Measurements from ENCODE around the gene PRKAR2B.
"Not testable (repeated sequence)": the region's sequence is repeated elsewhere in the genome, so short reads cannot be mapped to it uniquely, and the experiment has no call there.

PRKAR2B gene

DNA sequence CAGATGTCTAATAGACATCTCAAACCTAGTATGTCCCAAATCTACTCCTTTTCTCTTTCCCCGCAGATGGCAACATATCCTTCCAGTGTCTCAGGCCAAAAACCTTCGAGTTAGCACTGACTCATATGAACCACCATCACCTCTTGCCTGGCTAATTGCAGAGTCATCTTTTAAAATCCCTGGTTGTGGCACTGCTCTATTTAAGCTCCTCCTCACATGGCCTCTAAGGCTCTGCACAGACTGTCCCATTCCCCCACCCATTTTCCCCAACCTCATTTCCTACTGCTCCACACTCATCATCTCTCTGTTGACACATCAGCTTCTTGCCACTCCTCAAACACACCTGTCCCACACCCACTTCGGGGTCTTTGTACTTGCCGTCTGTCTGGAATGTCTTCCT lies 107.5 kb downstream of the PRKAR2B start:
- no peak overlapping the region for H3K4me3 ChIP-seq (ENCODE audit: low read length)
- no peak for TF ChIP-seq ZNF274 (IDR thresholded peaks at IDR 0.05; ENCODE audit: low read depth, low read length)

DNA sequence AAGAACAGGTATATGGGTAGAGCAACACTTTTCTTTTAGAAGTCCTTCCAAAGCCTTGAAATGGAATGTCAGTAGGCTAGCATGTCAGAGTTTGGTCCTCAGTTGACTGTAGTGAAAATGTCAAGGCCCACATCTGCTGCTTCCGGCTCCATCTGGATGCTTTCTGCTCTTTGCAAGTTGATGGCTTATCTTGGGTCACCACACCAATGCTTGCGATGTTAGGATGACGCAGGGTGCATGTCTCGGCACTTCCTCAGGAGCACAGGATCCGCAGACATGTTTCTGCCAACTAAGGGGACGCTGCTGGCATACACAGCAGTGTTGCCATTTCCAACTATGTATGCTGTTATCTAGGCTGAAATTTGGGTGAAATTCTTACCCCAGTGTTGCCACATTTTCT lies 110.3 kb downstream of the PRKAR2B start:
- H3K4me3 ChIP-seq (ENCODE audit: low read length) = no peak overlapping the region
- TF ChIP-seq ZNF274 (IDR thresholded peaks at IDR 0.05; ENCODE audit: low read depth, low read length) = no peak

DNA sequence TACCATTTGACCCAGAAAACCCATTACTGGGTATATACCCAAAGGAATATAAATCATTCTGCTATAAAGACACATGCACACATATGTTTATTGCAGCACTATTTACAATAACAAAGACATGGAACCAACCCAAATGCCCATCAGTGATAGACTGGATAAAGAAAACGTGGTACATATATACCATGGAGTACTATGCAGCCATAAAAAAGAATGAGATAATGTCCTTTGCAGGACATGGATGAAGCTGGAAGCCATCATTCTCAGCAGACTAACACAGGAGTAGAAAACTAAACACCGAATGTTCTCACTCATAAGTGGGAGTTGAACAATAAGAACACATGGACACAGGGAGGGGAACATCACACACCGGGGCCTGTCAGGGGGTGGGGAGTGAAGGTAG lies 111.2 kb downstream of the PRKAR2B start:
- not testable (repeated sequence) for H3K4me3 ChIP-seq (ENCODE audit: low read length)

DNA sequence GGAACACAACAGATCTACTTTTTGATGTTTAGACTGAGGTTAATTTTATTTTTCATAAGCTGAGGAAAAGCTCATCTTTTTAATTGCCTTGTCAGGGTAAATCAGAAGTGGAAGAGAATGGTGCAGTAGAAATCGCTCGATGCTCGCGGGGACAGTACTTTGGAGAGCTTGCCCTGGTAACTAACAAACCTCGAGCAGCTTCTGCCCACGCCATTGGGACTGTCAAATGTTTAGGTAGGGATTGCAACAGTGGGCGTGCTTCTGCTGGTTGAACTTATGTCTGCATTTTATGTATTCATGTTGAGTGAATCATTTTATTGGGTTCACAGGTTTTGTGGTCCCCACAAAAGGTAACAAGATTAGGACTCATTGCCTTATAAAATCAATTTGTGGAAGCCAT lies 112.6 kb downstream of the PRKAR2B start:
- no peak overlapping the region for H3K4me3 ChIP-seq (ENCODE audit: low read length)
- no peak for TF ChIP-seq ZNF274 (IDR thresholded peaks at IDR 0.05; ENCODE audit: low read depth, low read length)

DNA sequence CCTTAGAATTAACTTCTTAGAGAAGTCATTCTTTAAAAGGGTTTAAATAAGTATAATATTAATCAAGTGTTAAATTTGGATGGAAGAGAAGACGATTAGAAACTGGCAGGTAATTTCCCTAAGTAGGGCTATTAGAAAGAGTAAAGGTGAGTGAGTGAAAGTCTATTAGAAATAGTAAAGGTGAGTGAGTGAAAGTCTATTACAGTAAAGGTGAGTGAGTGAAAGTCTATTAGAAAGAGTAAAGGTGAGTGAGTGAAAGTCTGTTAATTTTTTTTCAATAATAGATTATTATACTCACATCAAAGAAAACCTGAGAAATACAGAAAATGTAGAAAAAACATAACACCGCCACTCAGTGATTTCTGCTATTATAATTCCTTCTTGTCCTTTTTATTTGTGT lies 113.5 kb downstream of the PRKAR2B start:
- no peak for TF ChIP-seq ZNF274 (IDR thresholded peaks at IDR 0.05; ENCODE audit: low read depth, low read length)
- H3K4me3 ChIP-seq (ENCODE audit: low read length) = no peak overlapping the region

DNA sequence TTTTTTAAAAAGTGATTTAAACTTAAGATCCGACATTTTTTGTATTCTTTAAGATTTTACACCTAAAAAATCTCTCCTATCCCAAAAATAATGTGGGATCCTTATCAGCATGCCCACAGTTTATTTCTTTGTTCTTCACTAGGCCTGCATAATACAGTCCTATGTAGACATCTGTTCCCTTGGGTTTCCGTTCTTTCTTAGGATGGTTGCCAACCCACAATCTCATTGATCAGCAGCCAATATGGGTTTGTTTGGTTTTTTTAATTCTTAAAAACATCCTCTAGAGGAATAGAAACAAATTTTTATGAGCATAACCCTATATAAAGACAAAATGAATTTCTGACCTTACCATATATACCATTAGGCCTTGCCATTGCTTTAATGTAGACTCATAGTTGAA lies 115.9 kb downstream of the PRKAR2B start:
- no peak overlapping the region for H3K4me3 ChIP-seq (ENCODE audit: low read length)
- TF ChIP-seq ZNF274 (IDR thresholded peaks at IDR 0.05; ENCODE audit: low read depth, low read length) = no peak

DNA sequence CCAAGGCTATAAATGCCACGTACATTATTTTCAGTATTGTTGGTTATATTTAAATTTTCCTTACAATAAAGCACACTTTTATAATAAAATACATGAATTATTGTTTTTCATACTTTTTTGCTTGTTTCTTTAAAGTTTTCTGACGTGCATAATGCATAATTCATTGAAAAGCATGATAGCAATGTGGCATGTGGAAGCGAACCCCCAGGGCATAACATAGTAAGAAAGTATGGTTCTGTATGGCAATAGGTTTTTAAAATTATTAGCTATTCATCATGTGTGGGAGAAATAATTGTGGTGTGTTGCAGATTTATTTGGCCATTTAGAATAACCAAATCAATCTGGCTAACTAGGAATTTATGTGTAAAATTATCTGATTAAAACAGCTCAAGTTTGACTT lies 116.9 kb downstream of the PRKAR2B start:
- TF ChIP-seq ZNF274 (IDR thresholded peaks at IDR 0.05; ENCODE audit: low read depth, low read length) = no peak
- H3K4me3 ChIP-seq (ENCODE audit: low read length) = no peak overlapping the region

DNA sequence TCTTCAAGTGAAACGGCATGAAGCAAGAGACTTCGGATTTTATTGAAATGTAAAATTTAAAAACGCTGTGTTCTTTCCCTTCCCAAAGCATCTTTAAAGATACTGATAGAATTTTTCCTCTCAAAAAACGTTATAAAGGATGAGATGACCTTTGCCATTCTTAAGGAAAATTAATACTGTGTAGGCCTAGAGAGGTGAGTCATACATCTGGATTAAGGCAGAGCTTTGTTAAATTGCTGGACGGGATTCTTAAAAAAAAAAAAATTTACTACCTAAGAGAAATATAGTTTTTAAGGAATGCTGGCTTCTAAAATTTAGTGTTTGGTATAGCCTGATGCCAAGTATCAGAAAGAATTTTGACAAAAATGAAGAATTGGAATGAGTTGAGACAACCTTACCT lies 118.0 kb downstream of the PRKAR2B start:
- H3K4me3 ChIP-seq (ENCODE audit: low read length) = no peak overlapping the region
- TF ChIP-seq ZNF274 (IDR thresholded peaks at IDR 0.05; ENCODE audit: low read depth, low read length) = no peak

DNA sequence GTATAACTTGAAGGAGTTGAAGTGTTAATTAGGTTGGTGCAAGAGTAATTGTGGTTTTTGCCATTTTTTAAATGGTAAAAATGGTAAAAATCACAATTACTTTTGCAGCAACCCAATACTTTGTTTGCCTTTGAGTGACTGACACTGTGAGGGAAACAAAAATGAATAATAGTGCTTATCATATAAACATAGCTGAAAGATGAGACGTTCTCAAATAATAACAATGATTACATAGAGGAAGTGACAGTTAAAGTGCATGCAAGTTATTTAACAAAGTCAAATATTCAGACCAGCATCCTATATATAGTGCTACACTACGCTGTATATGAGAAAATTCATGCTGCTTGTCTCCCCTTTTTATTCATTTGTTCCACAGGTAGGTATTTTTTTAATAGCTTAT lies 119.6 kb downstream of the PRKAR2B start:
- no peak for TF ChIP-seq ZNF274 (IDR thresholded peaks at IDR 0.05; ENCODE audit: low read depth, low read length)
- H3K4me3 ChIP-seq (ENCODE audit: low read length) = no peak overlapping the region

DNA sequence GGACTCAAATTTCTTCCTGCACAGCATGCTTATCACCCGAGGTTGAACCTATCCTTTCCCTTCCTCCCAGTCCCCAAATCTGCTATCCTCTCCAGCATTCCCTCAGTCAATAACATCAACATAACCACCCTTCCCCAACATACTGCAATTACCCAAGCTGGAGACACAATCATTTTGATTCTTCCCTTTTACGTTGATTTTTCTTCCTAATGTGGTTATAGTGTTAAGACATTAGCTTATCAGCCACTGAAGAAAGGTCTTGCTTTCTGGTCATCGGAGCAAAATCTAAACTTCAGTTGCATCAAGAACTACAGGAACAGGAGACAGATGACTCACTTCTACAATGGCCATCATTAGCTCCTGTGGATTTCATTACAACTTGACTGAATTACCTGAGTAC lies 120.8 kb downstream of the PRKAR2B start:
- TF ChIP-seq ZNF274 (IDR thresholded peaks at IDR 0.05; ENCODE audit: low read depth, low read length) = no peak
- H3K4me3 ChIP-seq (ENCODE audit: low read length) = no peak overlapping the region

DNA sequence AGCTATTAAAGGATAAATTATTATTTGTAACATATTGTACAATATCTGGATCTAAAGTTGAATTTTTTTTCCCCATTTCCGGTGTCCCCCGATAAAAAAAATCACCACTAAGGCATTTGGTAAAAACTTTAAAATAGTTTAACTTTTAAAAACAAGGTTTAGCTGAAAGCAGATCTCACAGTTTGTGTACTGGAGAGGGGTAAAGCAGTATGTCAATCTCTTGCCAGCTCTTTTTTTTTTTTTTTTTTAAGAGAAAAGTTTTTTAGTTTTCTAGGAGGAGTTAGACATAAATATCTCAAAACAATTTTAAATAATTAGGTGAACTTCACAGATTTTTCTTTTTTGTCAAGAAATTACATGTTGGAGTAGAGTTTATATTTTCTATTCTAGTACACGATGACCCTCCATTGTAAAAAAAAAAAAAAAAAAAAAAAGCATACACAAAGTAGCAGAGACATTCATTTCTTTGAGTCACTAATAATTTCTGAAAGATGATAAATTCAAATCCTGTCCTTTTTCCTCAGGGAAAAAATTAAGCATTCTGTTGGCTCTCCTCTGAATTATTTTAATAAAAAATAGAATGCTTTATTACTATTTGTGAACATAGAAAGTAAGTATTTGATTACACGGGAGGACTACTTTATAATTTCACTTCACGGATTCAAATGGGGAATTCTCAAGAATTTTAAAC lies 122.4 kb downstream of the PRKAR2B start:
- peak overlapping the region; percentile 78; the same call in 1 of the 2 replicates for H3K4me3 ChIP-seq (ENCODE audit: low read length)
- TF ChIP-seq ZNF274 (IDR thresholded peaks at IDR 0.05; ENCODE audit: low read depth, low read length) = no peak

DNA sequence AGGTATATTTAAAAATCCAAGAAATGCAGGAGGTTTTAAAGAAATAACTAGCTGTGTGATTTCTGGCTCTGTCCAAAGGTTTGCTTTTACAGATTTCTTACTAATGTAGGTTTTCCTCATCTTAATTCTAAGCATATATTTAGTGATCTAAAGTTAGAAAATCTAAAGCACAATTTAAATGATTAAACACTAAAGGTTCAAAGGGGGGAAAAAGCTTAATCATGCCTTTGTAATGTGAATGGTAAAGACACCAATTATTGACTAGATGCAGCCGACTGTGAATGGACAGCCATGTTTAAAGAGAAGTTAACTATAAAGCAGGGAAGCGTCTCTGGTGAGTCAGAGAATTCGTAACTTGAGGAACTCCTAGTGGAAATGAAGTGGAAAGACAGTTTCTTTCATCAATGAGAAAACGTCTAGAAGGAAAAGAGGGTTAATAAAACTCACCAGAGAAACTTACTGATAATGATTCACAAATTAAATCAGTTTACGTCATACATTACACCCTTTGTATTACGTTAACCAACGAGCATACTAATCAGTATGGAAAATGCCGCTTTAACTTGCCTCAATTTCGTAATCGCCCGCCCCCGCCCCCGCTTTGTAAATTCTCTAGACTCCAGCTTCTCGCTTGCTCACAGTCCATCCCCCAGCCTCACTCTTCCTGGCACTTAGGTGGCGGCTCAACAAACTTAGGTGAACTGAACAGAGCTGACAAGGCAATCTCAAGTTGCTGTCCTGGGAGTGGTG lies 123.2 kb downstream of the PRKAR2B start:
- H3K4me3 ChIP-seq (ENCODE audit: low read length) = peak overlapping the region; percentile 78
- TF ChIP-seq ZNF274 (IDR thresholded peaks at IDR 0.05; ENCODE audit: low read depth, low read length) = no peak

DNA sequence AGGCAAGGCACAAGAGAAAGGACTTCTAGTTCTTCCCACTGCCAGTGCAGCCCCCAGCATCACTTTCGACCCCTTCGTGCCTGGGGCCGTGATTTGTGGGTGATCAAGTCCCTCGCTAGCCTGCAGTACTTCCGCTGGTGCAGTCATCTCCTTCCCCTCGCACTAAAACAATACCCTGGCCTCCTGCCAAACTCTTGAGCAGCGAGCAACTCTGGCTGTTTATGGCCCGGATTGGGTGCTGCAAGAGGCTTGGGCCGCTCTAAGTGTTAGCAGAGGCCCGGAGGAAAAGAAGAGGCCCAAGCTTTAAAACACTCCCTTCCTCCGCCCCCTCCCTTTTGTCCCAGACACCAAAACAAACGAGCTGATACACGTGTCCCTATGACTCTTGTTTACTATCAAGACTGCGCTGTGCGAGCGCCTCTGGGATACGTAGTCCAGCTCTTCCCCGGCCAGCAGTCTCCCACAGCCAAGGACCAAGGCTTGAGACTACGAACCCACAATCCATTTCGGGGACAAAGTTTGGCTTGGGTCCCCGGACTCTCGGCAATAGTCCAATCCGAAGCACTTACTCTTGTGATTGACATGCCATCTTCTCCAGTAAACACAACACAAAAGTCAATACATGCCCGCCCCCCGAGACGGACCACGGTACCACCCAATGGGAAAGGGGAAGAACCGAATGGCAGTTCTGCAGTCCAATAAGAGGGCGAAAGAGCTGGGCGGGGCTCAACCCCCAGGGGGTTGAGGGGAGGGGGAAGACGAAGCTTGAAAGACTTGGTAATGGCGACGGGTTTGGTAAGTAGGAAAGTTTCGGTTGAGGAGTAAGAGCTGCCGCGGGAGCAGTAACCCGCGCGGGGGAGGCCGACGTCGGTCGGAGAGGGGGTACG lies 124.0 kb downstream of the PRKAR2B start, which contains the start of gene HBP1:
HBP1 (plus strand) TSS at position 771 of the 887 bp plus-strand sequence. CDS start 10,891 bp downstream, outside the sequence.
- peak within 1 kb of the TSS; percentile 78 for H3K4me3 ChIP-seq (ENCODE audit: low read length)
- no peak for TF ChIP-seq ZNF274 (IDR thresholded peaks at IDR 0.05; ENCODE audit: low read depth, low read length)

Measured in GM08714 (cell line).